CD4-positive, alpha-beta memory T cell (primary cell): ENCODE measurements around the gene TEKT2. TPM values are rescaled to one million over a fixed set of nuclear protein-coding genes. Genes with fewer than 3 reads are reported as not detected.
A peak's percentile ranks its signal among the peaks of the same experiment; 100 is the strongest.

Source experiments
- CTCF ChIA-PET: fragments of 350-600 bp; sonication (Branson Sonifier 250); formaldehyde crosslinking; loops from one replicate; lab custom pipeline; 2021; ENCODE audit warnings: inconsistent platforms; ENCODE audit not compliant: partially characterized antibody; lab: Charles Lee
- POLR2A ChIA-PET: fragments of 350-600 bp; sonication (Branson Sonifier 250); formaldehyde crosslinking; loops from one replicate; lab custom pipeline; 2021; ENCODE audit not compliant: partially characterized antibody; lab: Charles Lee
- DNase-seq, 5 donors: peaks; one replicate each; pipeline versions ENCODE4 v3.0.0 to v3.0.0-alpha.2; 2020 to 2022; ENCODE audit warnings: mixed read lengths in 1 of 5
- H3K27ac ChIP-seq: one replicate; pipeline ENCODE4 v1.7.0; 2013; ENCODE audit warnings: low read depth, low read length
- H3K27me3 ChIP-seq: 2 replicates; pipeline ENCODE4 v1.7.0; 2013; ENCODE audit warnings: mild to moderate bottlenecking, low read length, moderate library complexity; ENCODE audit not compliant: insufficient read depth
- H3K36me3 ChIP-seq: 2 replicates; pipeline ENCODE4 v1.7.0; 2013; ENCODE audit warnings: mild to moderate bottlenecking, low read length, moderate library complexity; ENCODE audit not compliant: insufficient read depth
- H3K4me1 ChIP-seq: 2 replicates; pipeline ENCODE4 v1.7.0; 2013; ENCODE audit warnings: mild to moderate bottlenecking, low read length, moderate library complexity; ENCODE audit not compliant: insufficient read depth
- H3K4me3 ChIP-seq, 2 donors: one replicate each; pipeline ENCODE4 v1.7.0; 2013; ENCODE audit warnings: low read length in 2 of 2, mild to moderate bottlenecking in 1 of 2
- H3K9me3 ChIP-seq, 2 donors: one replicate each; pipeline ENCODE4 v1.7.0; 2013; ENCODE audit warnings: low read length in 2 of 2, control low read depth in 1 of 2; ENCODE audit not compliant: control insufficient read depth in 1 of 2
- H3K27ac Mint-ChIP-seq, 7 donors: one replicate each; pipeline ENCODE4 v1.8.0; 2020 to 2021; ENCODE audit warnings: mixed read lengths in 7 of 7, mild to moderate bottlenecking in 6 of 7, inconsistent platforms in 3 of 7, moderate library complexity in 3 of 7
- H3K27me3 Mint-ChIP-seq, 2 donors: one replicate each; pipeline ENCODE4 v1.8.0; 2020 to 2021; ENCODE audit warnings: mixed read lengths in 2 of 2
- H3K36me3 Mint-ChIP-seq, 2 donors: one replicate each; pipeline ENCODE4 v1.8.0; 2020 to 2021; ENCODE audit warnings: mixed read lengths in 2 of 2, inconsistent platforms in 1 of 2, mild to moderate bottlenecking in 1 of 2
- H3K4me1 Mint-ChIP-seq, 4 donors: one replicate each; pipeline ENCODE4 v1.8.0; 2020 to 2021; ENCODE audit warnings: mixed read lengths in 4 of 4, mild to moderate bottlenecking in 1 of 4
- H3K4me3 Mint-ChIP-seq, 8 donors: one replicate each; pipeline ENCODE4 v1.8.0; 2020 to 2021; ENCODE audit warnings: mixed read lengths in 8 of 8, mild to moderate bottlenecking in 7 of 8, moderate library complexity in 6 of 8, inconsistent platforms in 3 of 8
- H3K9me3 Mint-ChIP-seq, 8 donors: one replicate each; pipeline ENCODE4 v1.8.0; 2020 to 2021; ENCODE audit warnings: mixed read lengths in 8 of 8, mild to moderate bottlenecking in 5 of 8, inconsistent platforms in 3 of 8, moderate library complexity in 1 of 8
- intact Hi-C: fragments of 100-400 bp; cut with micrococcal nuclease; formaldehyde crosslinking; loops from one replicate; pipeline ENCODE4 v1.15.1; 2023
- polyA plus RNA-seq, 2 donors: library from polyadenylated mRNA; unstranded; fragments of 300-500 nt; fragmentation: Illumina TruSeq; gene quantifications; one replicate each; pipeline ENCODE4 v1.2.3, GENCODE V29; 2021
- total RNA-seq, 2 experiments: library from RNA; stranded (reverse); gene quantifications; one replicate each; pipeline ENCODE4 v1.2.3, GENCODE V29; 2021

Gene TEKT2
- total and polyA plus RNA-seq, 4 experiments from 2014 or later = not detected

DNA sequence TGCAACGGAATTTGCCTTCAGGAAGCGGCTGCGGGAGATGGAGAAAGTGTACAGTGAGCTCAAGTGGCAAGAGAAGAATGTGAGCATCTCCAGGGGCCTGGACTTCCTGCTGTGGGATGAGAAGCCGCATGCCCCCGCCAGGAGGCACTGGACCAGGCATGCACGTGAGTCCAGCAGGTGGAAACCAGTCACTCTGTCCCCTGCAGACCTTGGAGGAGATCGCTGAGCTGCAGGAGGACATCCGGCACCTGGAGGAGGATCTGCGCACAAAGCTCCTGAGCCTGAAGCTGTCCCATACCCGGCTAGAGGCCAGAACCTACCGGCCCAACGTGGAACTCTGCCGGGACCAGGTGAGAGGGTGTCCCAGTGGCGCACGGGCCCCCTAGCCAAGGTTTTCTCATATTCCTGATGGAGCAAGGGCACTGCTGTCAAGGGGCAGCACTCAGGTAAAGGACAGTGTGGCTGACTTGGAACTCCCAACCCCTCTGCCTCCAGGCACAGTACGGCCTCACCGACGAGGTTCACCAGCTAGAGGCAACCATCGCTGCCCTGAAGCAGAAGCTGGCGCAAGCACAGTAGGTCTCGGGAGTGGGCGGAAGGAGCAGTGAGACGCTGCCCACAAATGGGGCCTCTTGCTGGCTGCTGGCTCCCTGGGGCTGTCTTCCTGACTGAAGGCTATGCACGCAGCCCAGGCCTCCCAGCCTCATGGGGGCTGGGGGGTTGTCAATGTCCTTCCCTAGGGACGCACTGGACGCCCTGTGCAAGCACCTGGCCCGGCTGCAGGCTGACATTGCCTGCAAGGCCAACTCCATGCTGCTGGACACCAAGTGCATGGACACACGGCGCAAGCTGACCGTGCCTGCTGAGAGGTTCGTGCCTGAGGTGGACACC is 3.6 kb downstream of the TEKT2 start:
- Mint-ChIP-seq H3K36me3 (peaks cover 3 to 13% of the 10 kb centered on the region in 2 donors), H3K4me3 (peak overlapping the region in 7 of 8 donors; percentile 51 to 98 (median 90)), H3K4me1 (peaks cover 10 to 29% (median 15%) of the 10 kb centered on the region in 4 donors), H3K27me3 (peaks cover 6 to 14% of the 10 kb centered on the region in 2 donors), H3K9me3 (no peaks in the 10 kb centered on the region), H3K27ac (peak overlapping the region in 3 of 7 donors; percentile 24 to 88 (median 42))
- ChIA-PET POLR2A (interaction anchor here (1.1 kb wide), 1 partner anchor 157 kb away, joined by 10 read pairs; the partner anchor contains the start of gene AGO3), CTCF (interaction anchor here (1.1 kb wide), 1 partner anchor 100 kb away, joined by 3 read pairs; no protein-coding TSS in a partner anchor)
- no peaks in the 10 kb centered on the region for H3K9me3 ChIP-seq
- H3K27me3 ChIP-seq = no peaks in the 10 kb centered on the region
- H3K36me3 ChIP-seq = peaks cover 13% of the 10 kb centered on the region
- no peak for DNase-seq
- intact Hi-C loops = loop anchor here (1.0 to 5.0 kb wide), 6 partner anchors 62 to 377 kb away; partner anchors contain the start of genes AGO3, MRPS15, STK40 and THRAP3
- peaks cover 18% of the 10 kb centered on the region for H3K4me1 ChIP-seq
- no peak overlapping the region for H3K27ac ChIP-seq
- no peak overlapping the region for H3K4me3 ChIP-seq

DNA sequence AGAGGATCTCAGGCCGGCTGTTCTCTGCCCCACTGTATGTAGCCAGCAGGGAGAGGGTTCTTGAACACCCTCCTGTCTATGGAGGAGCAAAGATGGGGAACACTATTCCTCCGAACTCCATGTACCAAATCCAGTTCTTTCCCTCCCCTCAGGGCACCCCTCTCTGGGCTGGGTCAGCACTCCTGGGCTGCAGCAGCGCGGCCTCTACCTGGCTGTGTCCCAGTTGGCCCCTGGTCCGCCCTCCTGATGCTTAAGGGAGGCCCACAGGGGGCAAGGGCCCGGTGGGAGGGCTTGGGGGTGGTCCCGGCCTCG is 4.3 kb downstream of the TEKT2 start:
- H3K27me3 ChIP-seq = no peaks in the 10 kb centered on the region
- Mint-ChIP-seq H3K9me3 (no peaks in the 10 kb centered on the region), H3K4me1 (peaks cover 10 to 36% (median 15%) of the 10 kb centered on the region in 4 donors), H3K36me3 (peaks cover 11 to 21% of the 10 kb centered on the region in 2 donors), H3K27ac (peak overlapping the region in 2 of 7 donors; percentile 88 to 96), H3K4me3 (peak overlapping the region; percentile 36 to 98 (median 92)), H3K27me3 (peaks cover 6 to 14% of the 10 kb centered on the region in 2 donors)
- peaks cover 18% of the 10 kb centered on the region for H3K4me1 ChIP-seq
- H3K9me3 ChIP-seq = no peaks in the 10 kb centered on the region
- intact Hi-C loops = loop anchor here (1.0 to 5.0 kb wide), 6 partner anchors 61 to 377 kb away; partner anchors contain the start of genes AGO3, MRPS15, STK40 and THRAP3
- H3K4me3 ChIP-seq = peak overlapping the region; percentile 29 to 87
- H3K27ac ChIP-seq = peak overlapping the region; percentile 92
- CTCF ChIA-PET = no interaction called here
- peaks cover 20% of the 10 kb centered on the region for H3K36me3 ChIP-seq
- no peak for DNase-seq
- POLR2A ChIA-PET = interaction anchor here (1.1 kb wide), 1 partner anchor 158 kb away, joined by 10 read pairs; the partner anchor contains the start of gene AGO3

DNA sequence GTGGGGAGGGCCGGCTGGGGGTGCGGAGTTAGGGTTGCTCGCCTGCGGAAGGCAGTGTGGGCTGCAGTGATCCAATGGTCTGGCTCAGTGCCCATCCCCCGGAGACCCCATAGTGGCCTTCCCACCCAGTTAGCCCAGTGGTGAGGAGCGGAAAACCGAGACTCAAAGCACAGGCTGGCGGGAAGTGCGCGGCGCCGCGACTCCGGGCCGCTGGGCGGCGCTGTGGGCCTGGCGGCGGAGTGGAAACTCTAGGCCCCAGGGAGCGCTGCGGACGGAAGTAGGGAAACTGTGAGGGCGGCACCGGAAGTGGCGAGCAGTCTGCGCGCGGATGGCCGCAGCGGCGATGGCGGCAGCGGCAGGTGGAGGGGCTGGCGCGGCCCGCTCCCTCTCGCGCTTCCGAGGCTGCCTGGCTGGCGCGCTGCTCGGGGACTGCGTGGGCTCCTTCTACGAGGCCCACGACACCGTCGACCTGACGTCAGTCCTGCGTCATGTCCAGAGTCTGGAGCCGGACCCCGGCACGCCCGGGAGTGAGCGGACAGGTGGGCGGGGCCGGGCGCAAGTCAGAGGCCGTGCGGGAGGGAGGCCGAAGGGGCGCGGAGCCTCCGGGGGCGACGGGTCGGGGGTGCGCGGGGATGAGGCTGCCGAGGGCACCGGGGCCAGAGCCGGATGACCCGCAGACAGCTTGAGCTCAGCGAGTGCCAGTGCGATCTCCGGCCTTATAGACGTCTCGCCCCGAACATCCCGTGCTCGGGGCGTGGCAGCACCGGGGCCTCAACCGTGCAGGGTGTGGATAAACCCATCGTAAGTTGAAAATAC is 4.9 kb downstream of the TEKT2 start, which contains the start of gene ADPRS:
ADPRS (plus strand) TSS at position 316 of the 816 bp plus-strand sequence; CDS start at position 329, 13 bp downstream.
- intact Hi-C loops = loop anchor here (1.0 to 5.0 kb wide), 6 partner anchors 61 to 376 kb away; partner anchors contain the start of genes AGO3, MRPS15, STK40 and THRAP3
- H3K4me3 Mint-ChIP-seq = peak within 1 kb of the TSS; percentile 87 to 98 (median 92)
- peaks cover 11 to 38% (median 15%) of the 10 kb centered on the region in 4 donors for H3K4me1 Mint-ChIP-seq
- H3K27ac Mint-ChIP-seq = peak within 1 kb of the TSS; percentile 88 to 99 (median 96)
- peak; percentile 88 to 91 (median 89) for DNase-seq
- peaks cover 13 to 25% of the 10 kb centered on the region in 2 donors for H3K36me3 Mint-ChIP-seq
- H3K27me3 Mint-ChIP-seq = peaks cover 6 to 14% of the 10 kb centered on the region in 2 donors
- no peaks in the 10 kb centered on the region for H3K9me3 ChIP-seq
- no peaks in the 10 kb centered on the region for H3K9me3 Mint-ChIP-seq
- peaks cover 26% of the 10 kb centered on the region for H3K36me3 ChIP-seq
- no peaks in the 10 kb centered on the region for H3K27me3 ChIP-seq
- H3K27ac ChIP-seq = peak within 1 kb of the TSS; percentile 92
- H3K4me1 ChIP-seq = peaks cover 18% of the 10 kb centered on the region
- H3K4me3 ChIP-seq = peak within 1 kb of the TSS; percentile 29 to 87
- ChIA-PET CTCF (interaction anchor here (1.7 kb wide), 1 partner anchor 14 kb away, joined by 4 read pairs; no protein-coding TSS in a partner anchor), POLR2A (interaction anchor here (0.7 to 1.2 kb wide), 7 partner anchors 20 to 309 kb away, joined by 3 to 7 read pairs (median 3); partner anchors contain the start of genes AGO3, LSM10, THRAP3 and TRAPPC3)

DNA sequence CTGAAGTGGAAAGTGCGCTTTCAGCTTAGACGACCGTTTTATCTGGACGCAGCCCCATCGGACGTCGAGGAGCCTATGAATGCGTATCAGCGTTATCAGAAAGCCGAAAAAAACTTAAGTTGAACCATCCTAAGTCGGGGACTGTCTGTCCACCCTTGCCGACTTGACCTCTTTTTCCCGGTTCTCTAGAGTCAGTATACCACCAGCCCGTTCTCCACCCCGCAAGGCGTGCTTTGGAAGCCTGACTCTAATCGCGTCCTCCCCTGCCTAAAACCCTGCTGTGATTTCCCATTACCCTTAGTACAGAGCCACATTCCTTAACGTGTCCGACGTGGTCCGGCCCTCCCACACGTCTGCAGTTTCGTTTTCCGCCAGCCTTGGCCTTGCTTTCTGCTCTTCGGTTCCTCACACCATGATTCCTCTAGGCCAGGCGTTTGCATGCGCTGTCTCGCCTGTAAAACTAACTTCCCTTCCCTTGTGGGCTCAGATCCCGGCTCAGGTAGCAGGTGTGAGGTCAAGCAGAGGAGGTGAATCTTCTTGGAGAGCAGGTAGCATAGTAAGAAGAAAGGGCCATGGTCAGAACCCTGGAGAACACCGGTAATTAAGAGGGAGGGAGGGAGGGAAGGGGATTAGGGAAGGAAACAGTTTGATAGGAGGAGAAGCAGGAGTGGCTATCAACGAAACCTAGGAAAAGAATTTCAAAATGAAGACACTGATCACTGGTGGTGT is 5.7 kb downstream of the TEKT2 start:
- Mint-ChIP-seq H3K4me3 (peak overlapping the region; percentile 87 to 98 (median 92)), H3K27ac (peak overlapping the region; percentile 88 to 99 (median 96)), H3K36me3 (peaks cover 13 to 33% of the 10 kb centered on the region in 2 donors), H3K4me1 (peaks cover 11 to 38% (median 15%) of the 10 kb centered on the region in 4 donors), H3K27me3 (peaks cover 4 to 11% of the 10 kb centered on the region in 2 donors), H3K9me3 (no peaks in the 10 kb centered on the region)
- intact Hi-C loops = loop anchor here (2.0 to 5.0 kb wide), 3 partner anchors 159 to 375 kb away; partner anchors contain the start of genes AGO3, MRPS15 and STK40
- ChIA-PET CTCF (interaction anchor here (1.2 to 1.7 kb wide), 2 partner anchors 13 to 45 kb away, joined by 3 to 4 read pairs; no protein-coding TSS in a partner anchor), POLR2A (interaction anchor here (0.7 to 1.2 kb wide), 7 partner anchors 21 to 308 kb away, joined by 3 to 7 read pairs (median 3); partner anchors contain the start of genes AGO3, LSM10, THRAP3 and TRAPPC3)
- Histone ChIP-seq H3K27ac (peak overlapping the region; percentile 92), H3K4me3 (peak overlapping the region; percentile 17 to 87), H3K9me3 (no peaks in the 10 kb centered on the region), H3K4me1 (peaks cover 18% of the 10 kb centered on the region), H3K27me3 (no peaks in the 10 kb centered on the region), H3K36me3 (peaks cover 33% of the 10 kb centered on the region)
- DNase-seq = peak in 1 of 5 donors; percentile 16

DNA sequence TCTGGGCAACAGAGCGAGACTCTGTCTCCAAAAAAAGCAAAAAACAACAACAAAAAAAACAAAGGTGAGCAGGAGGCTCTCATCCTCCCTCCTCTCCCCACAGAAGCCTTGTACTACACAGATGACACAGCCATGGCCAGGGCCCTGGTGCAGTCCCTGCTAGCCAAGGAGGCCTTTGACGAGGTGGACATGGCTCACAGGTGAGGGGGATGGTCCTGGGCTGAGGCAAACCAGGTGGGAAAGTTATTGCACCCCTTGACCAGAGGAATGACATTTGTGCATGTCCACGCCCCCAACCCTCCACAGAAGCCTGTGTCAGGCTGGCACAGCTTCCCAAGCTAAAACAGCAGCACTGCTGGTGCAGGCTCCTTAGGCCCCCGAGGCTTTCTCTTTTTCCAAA is 7.2 kb downstream of the TEKT2 start:
- peak overlapping the region in 1 of 7 donors; percentile 52 for H3K27ac Mint-ChIP-seq
- no peaks in the 10 kb centered on the region for H3K9me3 ChIP-seq
- H3K4me1 Mint-ChIP-seq = peaks cover 11 to 38% (median 15%) of the 10 kb centered on the region in 4 donors
- CTCF ChIA-PET = interaction anchor here (1.0 to 1.1 kb wide), 3 partner anchors 56 to 97 kb away, joined by 3 read pairs; no protein-coding TSS in a partner anchor
- H3K9me3 Mint-ChIP-seq = no peaks in the 10 kb centered on the region
- peaks cover 13 to 41% of the 10 kb centered on the region in 2 donors for H3K36me3 Mint-ChIP-seq
- no peak for DNase-seq
- H3K4me3 Mint-ChIP-seq = no peak overlapping the region
- intact Hi-C loops = no loop called here
- peaks cover 48% of the 10 kb centered on the region for H3K36me3 ChIP-seq
- H3K27me3 ChIP-seq = no peaks in the 10 kb centered on the region
- H3K27ac ChIP-seq = no peak overlapping the region
- H3K27me3 Mint-ChIP-seq = peaks cover 0 to 6% of the 10 kb centered on the region in 2 donors
- H3K4me1 ChIP-seq = peaks cover 18% of the 10 kb centered on the region
- POLR2A ChIA-PET = interaction anchor here (0.6 kb wide), 1 partner anchor 29 kb away, joined by 4 read pairs; no protein-coding TSS in a partner anchor
- H3K4me3 ChIP-seq = no peak overlapping the region
